Cardiac fibroblast (primary cell): Measurements from ENCODE around the gene ARGLU1.

ENCODE experiments used
- DNase-seq, 2 donors: peaks; one replicate each; pipeline versions ENCODE4 v3.0.0 to v3.0.0-alpha.2; 2010; ENCODE audit warnings: low read depth in 2 of 2
- H3K4me3 ChIP-seq, 2 donors: replicated peaks in 1 of 2; 1 replicate in 1 of 2; 2 replicates in 1 of 2; pipeline ENCODE4 v1.5.1; 2011; ENCODE audit warnings: low read depth in 2 of 2, low read length in 2 of 2, mild to moderate bottlenecking in 2 of 2, moderate library complexity in 1 of 2
- TF ChIP-seq, protein P1 (sequence below): IDR thresholded peaks from one replicate; pipeline ENCODE4 v1.5.1; 2011; ENCODE audit warnings: low read depth, mild to moderate bottlenecking, low read length, inconsistent platforms

The ARGLU1 gene

GRCh38 chr13:106587787-106588186, 19.9 kb upstream of the ARGLU1 start:
- TF ChIP-seq, protein P1, sequence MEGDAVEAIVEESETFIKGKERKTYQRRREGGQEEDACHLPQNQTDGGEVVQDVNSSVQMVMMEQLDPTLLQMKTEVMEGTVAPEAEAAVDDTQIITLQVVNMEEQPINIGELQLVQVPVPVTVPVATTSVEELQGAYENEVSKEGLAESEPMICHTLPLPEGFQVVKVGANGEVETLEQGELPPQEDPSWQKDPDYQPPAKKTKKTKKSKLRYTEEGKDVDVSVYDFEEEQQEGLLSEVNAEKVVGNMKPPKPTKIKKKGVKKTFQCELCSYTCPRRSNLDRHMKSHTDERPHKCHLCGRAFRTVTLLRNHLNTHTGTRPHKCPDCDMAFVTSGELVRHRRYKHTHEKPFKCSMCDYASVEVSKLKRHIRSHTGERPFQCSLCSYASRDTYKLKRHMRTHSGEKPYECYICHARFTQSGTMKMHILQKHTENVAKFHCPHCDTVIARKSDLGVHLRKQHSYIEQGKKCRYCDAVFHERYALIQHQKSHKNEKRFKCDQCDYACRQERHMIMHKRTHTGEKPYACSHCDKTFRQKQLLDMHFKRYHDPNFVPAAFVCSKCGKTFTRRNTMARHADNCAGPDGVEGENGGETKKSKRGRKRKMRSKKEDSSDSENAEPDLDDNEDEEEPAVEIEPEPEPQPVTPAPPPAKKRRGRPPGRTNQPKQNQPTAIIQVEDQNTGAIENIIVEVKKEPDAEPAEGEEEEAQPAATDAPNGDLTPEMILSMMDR: no peak
- no peak overlapping the region for H3K4me3 ChIP-seq
- DNase-seq: no peak

GRCh38 chr13:106586648-106587166, 18.8 kb upstream of the ARGLU1 start:
- TF ChIP-seq, protein P1: no peak
- DNase-seq: no peak

GRCh38 chr13:106581225-106581624, 13.3 kb upstream of the ARGLU1 start:
- H3K4me3 ChIP-seq: no peak overlapping the region
- TF ChIP-seq, protein P1: no peak
- no peak for DNase-seq

More at GRCh38 chr13:106586648-106587166, 18.8 kb upstream of the ARGLU1 start:
- no peak overlapping the region for H3K4me3 ChIP-seq

GRCh38 chr13:106575896-106576295, 8.0 kb upstream of the ARGLU1 start:
- no peak for DNase-seq
- no peak overlapping the region for H3K4me3 ChIP-seq
- TF ChIP-seq, protein P1: no peak

DNA sequence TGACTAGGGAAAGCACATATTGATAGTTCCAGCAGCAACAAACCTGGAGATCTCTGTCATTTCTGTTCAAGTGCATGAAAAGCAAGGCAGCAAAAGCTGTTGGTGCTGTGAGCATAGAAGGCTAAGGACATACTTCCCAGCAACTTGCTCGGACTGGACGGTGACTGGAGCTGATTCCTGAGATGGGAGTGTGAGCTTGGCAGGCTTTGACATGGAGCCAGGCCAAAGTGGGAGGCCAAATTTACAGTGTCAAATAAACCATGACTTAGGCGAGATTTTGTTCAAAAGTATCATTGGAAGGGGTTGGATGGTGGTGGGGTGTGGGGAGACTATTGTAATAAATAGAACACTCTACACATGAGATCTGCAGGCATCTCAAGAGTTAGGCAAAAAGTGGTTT, 5.9 kb upstream of the ARGLU1 start:
- TF ChIP-seq, protein P1: no peak
- no peak overlapping the region for H3K4me3 ChIP-seq
- DNase-seq: peak; percentile 47 to 65

GRCh38 chr13:106573284-106573846, 5.4 kb upstream of the ARGLU1 start:
- no peak overlapping the region for H3K4me3 ChIP-seq
- TF ChIP-seq, protein P1: no peak

More at GRCh38 chr13:106573284-106573846, 5.4 kb upstream of the ARGLU1 start:
- DNase-seq: peak; percentile 55 to 87
